TTC549 (cell line): ENCODE results near the gene CT45A7.
"Not testable (repeated sequence)": the region's sequence is repeated elsewhere in the genome, so short reads cannot be mapped to it uniquely, and the experiment has no call there.

Experiments used
- FAIRE-seq: peaks from 2 replicates; lab custom pipeline; 2012; peaks lifted over from hg19 to GRCh38; lab: Jason Lieb, UNC

CT45A7 gene

GRCh38 chrX:135837180-135837579, at the start of gene CT45A7:
Gene CT45A7 (minus strand): TSS chrX:135837280. CDS start chrX:135833533, 3,747 bp downstream.
- FAIRE-seq = not testable (repeated sequence)

GRCh38 chrX:135882741-135883140, 45.7 kb upstream of the CT45A7 start:
- FAIRE-seq = not testable (repeated sequence)

GRCh38 chrX:135871712-135872111, 34.6 kb upstream of the CT45A7 start, which contains the start of gene CT45A9:
Gene CT45A9 (minus strand): TSS chrX:135871812. CDS start chrX:135868061, 3,751 bp downstream.
- not testable (repeated sequence) for FAIRE-seq

- FAIRE-seq = not testable (repeated sequence)
Measured at GRCh38 chrX:135854438-135854837, 17.4 kb upstream of the CT45A7 start, which contains the start of gene CT45A8. Gene CT45A8 (minus strand): TSS chrX:135854538. CDS start chrX:135850783, 3,755 bp downstream.

- not testable (repeated sequence) for FAIRE-seq
Measured at GRCh38 chrX:135819912-135820311, 17.2 kb downstream of the CT45A7 start, which contains the start of gene CT45A2. Gene CT45A2 (minus strand): TSS chrX:135820012. CDS start chrX:135816265, 3,747 bp downstream.

- FAIRE-seq = not testable (repeated sequence)
Measured at GRCh38 chrX:135802687-135803086, 34.4 kb downstream of the CT45A7 start, which contains the start of gene CT45A6. Gene CT45A6 (minus strand): TSS chrX:135802787. CDS start chrX:135798993, 3,794 bp downstream.

GRCh38 chrX:135785403-135785802, 51.7 kb downstream of the CT45A7 start, which contains the start of gene CT45A5:
Gene CT45A5 (minus strand): TSS chrX:135785503. CDS start chrX:135781729, 3,774 bp downstream.
- not testable (repeated sequence) for FAIRE-seq
